GM18505 (cell line): ENCODE data around the gene GRM7.

ENCODE experiments used
- ATAC-seq: cut with Tn5 transposase; IDR thresholded peaks from one replicate; pipeline ENCODE4 v1.9.1; 2021; ENCODE audit not compliant: unreplicated experiment
- POLR2A ChIP-seq: IDR thresholded peaks from 4 replicates; pipeline ENCODE4 v1.6.1; 2011; ENCODE audit warnings: borderline replicate concordance; ENCODE audit not compliant: insufficient read depth, insufficient read length; ENCODE audit errors: extremely low read depth

GRM7 gene

DNA sequence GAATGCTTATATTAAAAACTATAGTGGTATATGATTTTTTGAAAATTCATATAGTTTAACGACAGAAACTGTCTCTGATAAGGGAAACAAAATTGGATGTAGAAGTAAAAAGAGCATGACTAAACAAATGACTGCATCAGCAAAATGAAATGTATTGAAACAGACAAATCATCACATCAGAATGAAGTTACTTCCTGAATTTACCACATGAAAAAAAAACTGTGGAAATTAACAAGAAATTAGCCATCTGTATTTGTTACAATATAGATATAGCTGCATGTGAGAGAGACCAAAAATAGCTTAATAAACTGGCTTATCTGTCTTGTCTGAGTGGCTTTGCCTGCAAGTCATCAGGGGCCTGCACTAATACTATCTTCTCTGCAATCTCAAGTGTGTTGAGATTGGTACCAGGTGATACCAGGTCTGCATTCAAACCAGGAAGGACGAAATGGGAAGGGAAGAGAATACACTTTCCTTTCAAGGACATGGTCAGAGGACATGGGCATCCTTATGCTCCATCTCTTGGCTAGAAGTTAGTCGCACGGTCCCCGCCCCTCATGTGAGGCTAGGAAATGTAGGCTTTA is 388.7 kb downstream of the GRM7 start:
- TF ChIP-seq POLR2A = no peak
- ATAC-seq = no peak

DNA sequence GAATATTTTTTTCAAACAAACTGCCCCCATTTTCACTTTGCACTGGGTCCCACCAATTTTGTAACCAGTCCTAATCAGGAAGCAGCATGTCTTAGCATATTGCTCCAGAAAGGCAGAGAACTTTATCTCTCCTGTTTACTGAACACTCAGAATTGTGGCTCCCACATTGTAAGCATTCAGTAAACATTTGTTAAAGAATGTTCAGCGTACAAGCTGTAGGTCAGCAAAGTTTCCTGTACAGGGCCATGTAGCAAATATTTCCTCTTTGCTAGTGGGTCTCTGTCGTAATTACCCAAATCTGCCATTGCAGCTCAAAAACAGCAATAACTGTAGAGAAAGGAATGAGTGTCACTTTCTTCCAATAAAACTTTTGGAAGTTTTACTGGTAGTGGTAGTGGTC is 393.3 kb downstream of the GRM7 start:
- ATAC-seq = no peak

DNA sequence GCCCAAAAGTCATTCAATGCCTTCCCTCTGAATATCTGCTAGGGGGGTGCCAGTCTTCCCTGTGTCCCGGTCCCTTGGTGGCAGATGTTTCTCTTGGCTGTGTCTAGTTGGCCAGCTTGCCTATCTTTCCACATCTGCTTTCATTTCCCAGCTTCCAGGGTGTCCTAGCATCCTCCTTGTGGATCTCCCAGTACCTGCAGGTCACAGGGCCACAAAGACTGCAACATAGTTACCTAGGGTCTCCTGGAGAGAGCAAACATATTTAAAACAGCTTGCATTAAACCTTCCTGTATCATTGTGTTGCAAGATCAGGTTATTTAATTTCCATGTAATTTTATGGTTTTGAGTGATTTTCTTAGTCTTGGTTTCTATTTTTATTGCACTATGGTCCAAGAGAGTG is 400.1 kb downstream of the GRM7 start:
- no peak for ATAC-seq
- no peak for TF ChIP-seq POLR2A

More for the DNA sequence above, 393.3 kb downstream of the GRM7 start:
- TF ChIP-seq POLR2A = no peak

DNA sequence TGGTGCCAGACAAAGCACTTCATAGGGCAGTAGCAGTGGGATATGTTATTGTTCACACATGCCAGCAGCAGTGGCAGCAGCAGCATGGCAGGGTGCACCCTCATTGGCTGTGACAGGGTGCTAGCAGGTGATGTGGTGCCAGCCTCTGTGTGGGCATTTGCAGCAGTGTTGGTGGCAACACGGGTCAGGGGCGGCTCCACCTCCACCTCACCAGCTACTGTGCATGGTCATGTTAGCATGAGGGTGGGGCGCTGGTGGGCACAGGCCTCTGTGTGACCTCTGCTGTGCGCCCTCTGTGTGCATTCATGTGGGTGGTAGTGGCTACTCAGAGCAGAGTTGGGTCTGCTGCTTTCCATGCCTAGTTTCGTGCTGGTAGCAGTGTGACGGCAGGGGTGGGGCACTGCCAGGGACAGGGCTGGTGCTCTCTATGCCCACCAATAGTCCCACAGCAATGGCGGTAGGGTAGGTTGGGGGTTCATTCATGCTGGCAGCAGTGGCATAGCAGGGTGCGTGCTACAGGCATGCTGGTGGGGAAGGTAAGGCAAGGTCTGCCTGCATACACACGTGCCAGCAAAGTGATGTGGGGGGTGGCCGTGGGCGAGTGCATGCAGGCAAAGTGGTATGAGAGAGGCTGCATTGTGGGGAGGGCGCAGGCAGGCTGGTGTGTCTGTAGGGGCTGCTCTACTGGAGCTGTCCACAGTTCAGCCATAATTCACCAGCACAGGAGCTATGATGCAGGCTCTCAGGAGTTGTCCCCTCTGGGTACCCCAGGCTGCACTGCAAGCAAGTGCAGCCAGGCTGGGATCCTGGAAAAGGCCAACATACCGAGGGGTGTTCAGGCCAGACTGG is 402.7 kb downstream of the GRM7 start:
- ATAC-seq = no peak
- TF ChIP-seq POLR2A = no peak

DNA sequence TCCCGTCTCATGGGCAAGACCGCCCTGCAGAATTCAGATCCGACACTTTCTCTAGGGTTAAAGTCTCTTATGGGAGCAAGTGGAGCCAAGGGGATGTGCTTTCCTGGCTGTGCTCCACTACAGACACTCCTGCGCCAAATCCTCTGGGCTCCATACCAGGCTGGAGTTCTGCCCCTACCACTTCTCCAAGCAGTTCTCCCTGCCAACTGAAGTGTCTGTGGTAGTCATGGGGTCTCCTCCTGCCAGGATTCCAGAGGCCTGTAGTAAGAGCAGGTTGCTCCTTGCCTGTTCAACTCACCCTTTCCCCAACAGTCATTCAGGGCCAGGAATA is 403.2 kb downstream of the GRM7 start:
- ATAC-seq = no peak
- TF ChIP-seq POLR2A = no peak

DNA sequence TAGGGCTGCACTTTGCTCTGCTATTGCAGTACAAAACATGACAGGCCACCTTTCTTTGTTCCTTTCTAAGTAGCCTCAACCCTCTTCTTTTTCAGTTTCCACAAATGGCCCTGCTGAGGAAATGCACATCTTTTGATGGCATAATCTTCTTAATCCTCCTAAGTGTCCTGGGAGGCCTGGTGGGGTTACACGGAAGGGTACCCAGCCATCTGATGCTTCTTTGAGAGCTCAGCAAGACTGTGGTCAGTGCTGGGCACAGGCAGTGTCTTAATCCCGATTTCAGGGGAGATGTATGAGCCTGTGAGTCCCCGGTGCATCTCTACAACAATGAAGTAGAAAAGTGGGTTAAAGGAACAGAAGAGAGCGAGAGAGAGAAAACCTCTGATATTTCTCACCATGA is 404.8 kb downstream of the GRM7 start:
- TF ChIP-seq POLR2A = no peak
- no peak for ATAC-seq

DNA sequence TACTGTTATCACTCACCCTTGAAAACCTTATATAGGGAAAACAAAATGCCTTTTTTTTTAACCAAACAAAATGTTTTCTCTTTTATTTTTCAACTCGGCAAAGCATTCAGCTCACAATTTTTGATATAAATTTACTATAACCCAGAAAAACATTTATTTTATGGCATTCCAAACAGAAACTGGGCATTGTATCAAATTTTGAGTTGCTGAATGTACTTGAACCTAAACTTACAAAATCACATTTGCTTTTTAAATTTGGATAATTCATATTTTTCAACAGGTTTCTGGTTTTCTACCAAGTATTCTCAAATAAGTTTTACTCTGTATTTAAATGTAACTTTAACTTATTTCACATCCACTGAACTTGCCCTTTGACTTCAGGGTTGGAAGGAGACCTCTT is 405.6 kb downstream of the GRM7 start:
- no peak for TF ChIP-seq POLR2A

DNA sequence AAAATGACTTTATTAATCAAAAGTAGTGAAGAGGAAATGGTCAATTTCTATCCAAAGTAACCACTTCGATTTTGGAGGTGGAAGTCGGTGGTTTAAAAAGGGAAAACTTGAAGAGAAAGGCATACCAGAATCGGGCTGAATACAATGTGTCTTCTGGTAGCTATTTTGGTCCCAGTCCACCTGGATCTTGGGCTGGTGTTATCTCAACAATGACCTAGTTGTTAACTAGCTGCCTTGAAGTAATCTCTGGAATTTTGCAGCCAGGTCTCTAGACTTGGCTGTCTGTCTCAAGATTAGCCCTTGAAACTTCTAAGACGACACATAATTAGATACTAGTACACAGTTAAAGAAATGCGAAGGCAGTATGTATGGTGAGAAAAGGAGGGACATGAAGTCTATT is 409.8 kb downstream of the GRM7 start:
- TF ChIP-seq POLR2A = no peak
- no peak for ATAC-seq

More for the DNA sequence above, 405.6 kb downstream of the GRM7 start:
- no peak for ATAC-seq

DNA sequence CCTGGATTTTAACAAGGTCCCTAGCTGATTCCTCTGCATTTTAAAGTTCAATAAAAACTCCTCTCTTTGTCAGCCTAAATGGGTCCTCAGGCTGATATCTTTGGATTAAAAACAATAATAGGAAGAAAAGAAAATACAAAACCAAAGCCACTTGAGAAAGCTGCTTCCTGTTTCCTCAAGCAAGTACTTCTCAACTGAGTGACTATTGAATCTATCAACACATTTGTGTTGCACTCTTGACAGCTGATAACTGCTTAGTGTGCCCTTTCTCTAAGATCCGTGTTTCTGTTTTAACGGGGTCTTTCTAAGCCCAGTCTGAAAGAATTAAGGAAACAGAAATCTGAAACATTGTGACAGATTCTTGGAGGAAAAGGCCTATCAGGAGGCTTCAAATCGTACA is 410.7 kb downstream of the GRM7 start:
- TF ChIP-seq POLR2A = no peak

DNA sequence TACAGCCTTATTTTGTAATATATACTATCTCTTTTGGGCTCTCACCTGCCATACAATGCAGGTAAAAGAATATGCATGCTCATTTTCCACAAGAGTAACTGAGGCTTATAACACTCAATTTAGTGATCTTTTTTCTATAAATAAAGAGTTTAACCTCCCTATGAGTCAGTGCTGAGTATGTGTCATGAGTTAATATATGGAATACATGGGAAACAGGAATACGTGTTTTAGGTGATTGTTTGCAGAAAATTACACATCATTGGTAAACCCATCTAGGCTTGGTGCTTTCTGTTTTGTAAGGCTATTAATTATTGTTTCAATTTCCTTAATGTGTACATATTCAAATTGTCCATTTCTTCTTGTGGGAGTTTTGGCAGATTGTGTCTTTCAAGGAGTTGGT is 411.3 kb downstream of the GRM7 start:
- TF ChIP-seq POLR2A = no peak
- ATAC-seq = no peak

More for the DNA sequence above, 410.7 kb downstream of the GRM7 start:
- ATAC-seq = no peak

DNA sequence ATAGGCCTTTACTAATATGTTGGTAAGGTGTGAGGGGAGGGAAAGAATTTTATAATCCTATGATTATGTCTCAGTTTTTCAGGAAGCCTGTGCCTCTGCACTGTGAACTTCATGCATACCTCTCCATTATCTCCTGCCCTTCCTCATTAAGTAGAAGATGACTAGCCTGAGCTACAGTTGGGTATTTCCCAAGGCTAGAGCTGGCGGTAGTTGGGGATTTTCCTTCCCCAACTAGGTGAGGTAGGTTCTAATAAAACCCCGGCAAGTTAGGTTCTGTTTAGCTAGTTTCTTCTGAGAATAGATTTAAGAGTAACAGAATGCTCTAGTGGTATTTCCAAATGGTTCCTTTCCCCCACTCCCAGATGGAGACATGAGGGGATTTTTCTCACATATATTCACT is 414.5 kb downstream of the GRM7 start:
- no peak for TF ChIP-seq POLR2A
- no peak for ATAC-seq

DNA sequence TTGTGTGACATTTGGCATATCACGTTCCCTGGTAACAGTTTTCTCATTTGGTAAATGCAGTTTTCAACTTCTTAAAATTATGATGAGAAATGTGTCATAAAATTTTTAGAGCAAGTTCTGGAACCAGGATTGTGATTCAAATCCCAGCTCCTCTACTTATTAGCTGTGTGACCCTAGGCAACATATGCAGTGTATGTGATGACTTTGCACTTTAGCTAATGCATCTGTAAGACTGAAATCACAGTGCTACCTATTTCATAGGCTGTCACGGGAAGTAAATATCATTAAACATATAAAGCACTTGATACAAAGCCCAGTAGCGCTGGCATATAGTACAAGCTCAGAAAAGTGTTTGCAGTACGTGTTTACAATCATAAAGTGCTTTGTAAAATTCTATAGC is 419.4 kb downstream of the GRM7 start:
- ATAC-seq = no peak
- no peak for TF ChIP-seq POLR2A

DNA sequence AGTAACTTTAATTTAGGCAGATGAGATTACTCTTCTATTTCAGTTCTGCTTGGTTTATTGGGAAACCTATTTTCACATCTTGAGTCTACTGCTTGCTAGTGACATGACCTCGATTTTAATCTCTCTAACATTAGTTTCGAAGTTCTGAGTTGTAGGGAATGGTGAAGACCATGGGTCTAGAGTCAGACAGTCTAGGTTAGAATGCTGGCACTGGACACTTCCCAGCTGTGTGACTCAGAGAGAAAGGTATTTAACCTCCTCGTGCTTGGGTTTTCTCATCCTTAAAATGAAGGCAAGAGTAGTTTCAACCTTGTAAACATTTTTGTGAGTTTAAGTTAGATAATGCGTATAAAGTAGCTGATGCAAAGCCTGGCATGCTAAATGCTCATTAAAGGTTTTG is 422.1 kb downstream of the GRM7 start:
- no peak for ATAC-seq
- no peak for TF ChIP-seq POLR2A

DNA sequence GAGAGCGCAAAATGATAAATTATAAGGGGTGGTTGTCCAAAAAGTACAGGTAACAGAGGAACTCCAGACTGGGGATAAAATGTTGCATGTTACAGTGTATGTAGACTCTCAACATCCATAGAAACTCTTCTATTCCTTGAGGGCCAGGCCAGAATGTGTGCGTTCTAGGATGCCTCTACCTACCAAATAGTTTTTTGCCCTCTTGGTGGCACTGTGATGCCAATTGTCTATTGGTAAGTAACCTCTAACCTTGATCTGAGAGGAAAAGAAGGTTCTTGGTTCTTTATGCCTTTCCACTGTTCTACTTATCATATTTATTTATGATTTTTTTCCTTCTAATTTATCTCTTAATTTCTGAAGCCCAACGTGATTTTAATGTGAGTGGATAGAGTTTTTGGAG is 424.6 kb downstream of the GRM7 start:
- no peak for TF ChIP-seq POLR2A
- ATAC-seq = no peak
